WTC11 (cell line): Measurements from ENCODE around the gene UBE2V1. TPM values are rescaled to one million over a fixed set of nuclear protein-coding genes. Genes with fewer than 3 reads are reported as not detected.

Source experiments
- ATAC-seq: fragments of 200-7000 bp; cut with Tn5 transposase; 2 replicates; pipeline ENCODE4 v1.10.0; 2021; ENCODE audit warnings: mild to moderate bottlenecking, moderate library complexity
- CTCF ChIA-PET: fragments of 300-600 bp; sonication (Branson Sonifier 250); formaldehyde crosslinking; loops from one replicate; lab custom pipeline; 2021; ENCODE audit warnings: antibody characterized with exemption; lab: Charles Lee
- POLR2A ChIA-PET: fragments of 350-600 bp; sonication (Branson Sonifier 250); formaldehyde crosslinking; loops from one replicate; lab custom pipeline; 2021; ENCODE audit warnings: antibody characterized with exemption; lab: Charles Lee
- DNase-seq: peaks from one replicate; pipeline ENCODE4 v3.0.0; 2021; ENCODE audit warnings: low spot score
- H3K27ac Mint-ChIP-seq: 2 replicates; pipeline ENCODE4 v1.8.0; 2021; ENCODE audit warnings: mixed read lengths
- H3K27me3 Mint-ChIP-seq: 2 replicates; pipeline ENCODE4 v1.8.0; 2021; ENCODE audit warnings: low read depth, mild to moderate bottlenecking, moderate library complexity, mixed read lengths
- H3K36me3 Mint-ChIP-seq: 2 replicates; pipeline ENCODE4 v1.8.0; 2021; ENCODE audit warnings: mixed read lengths
- H3K4me1 Mint-ChIP-seq: 2 replicates; pipeline ENCODE4 v1.8.0; 2022; ENCODE audit warnings: mixed read lengths
- H3K4me3 Mint-ChIP-seq: 2 replicates; pipeline ENCODE4 v1.8.0; 2021; ENCODE audit warnings: mild to moderate bottlenecking, moderate library complexity, mixed read lengths
- H3K9me3 Mint-ChIP-seq: 2 replicates; pipeline ENCODE4 v1.8.0; 2021; ENCODE audit warnings: mixed read lengths
- CBFB ChIP-seq: sonication (generic); formaldehyde crosslinking; IDR thresholded peaks from 2 replicates; pipeline ENCODE4 v1.8.1; 2022; ENCODE audit warnings: mild to moderate bottlenecking, low read depth, missing genetic modification reagents
- CREM ChIP-seq: sonication (generic); formaldehyde crosslinking; IDR thresholded peaks from 2 replicates; pipeline ENCODE4 v1.8.1; 2022; ENCODE audit warnings: mild to moderate bottlenecking, missing genetic modification reagents, moderate library complexity
- ETV6 ChIP-seq: sonication (generic); formaldehyde crosslinking; IDR thresholded peaks from 2 replicates; pipeline ENCODE4 v1.8.1; 2022; ENCODE audit warnings: mild to moderate bottlenecking, missing genetic modification reagents
- FOXJ3 ChIP-seq: sonication (generic); formaldehyde crosslinking; IDR thresholded peaks from 2 replicates; pipeline ENCODE4 v1.9.0; 2021; ENCODE audit warnings: missing genetic modification reagents, mild to moderate bottlenecking, borderline replicate concordance
- GTF2I ChIP-seq: fragments of 250-450 bp; sonication (Bioruptor Pico); conservative IDR thresholded peaks from 2 replicates; pipeline ENCODE4 v1.4.0; 2021; ENCODE audit warnings: mild to moderate bottlenecking
- IRF2 ChIP-seq: sonication (generic); formaldehyde crosslinking; IDR thresholded peaks from 2 replicates; pipeline ENCODE4 v1.8.0; 2022; ENCODE audit warnings: low read depth, missing genetic modification reagents, borderline replicate concordance
- KAT7 ChIP-seq: sonication (generic); formaldehyde crosslinking; IDR thresholded peaks from 2 replicates; pipeline ENCODE4 v1.8.1; 2023; ENCODE audit warnings: missing genetic modification reagents, mild to moderate bottlenecking, borderline replicate concordance
- MXD4 ChIP-seq: fragments of 250-450 bp; sonication (Bioruptor Pico); IDR thresholded peaks from 2 replicates; pipeline ENCODE4 v1.8.0; 2021; ENCODE audit warnings: mild to moderate bottlenecking, moderate library complexity, borderline replicate concordance
- NFATC4 ChIP-seq: fragments of 250-450 bp; sonication (Bioruptor Pico); IDR thresholded peaks from 2 replicates; pipeline ENCODE4 v1.9.0; 2021; ENCODE audit warnings: mild to moderate bottlenecking
- NR1H2 ChIP-seq: sonication (generic); formaldehyde crosslinking; IDR thresholded peaks from 2 replicates; pipeline ENCODE4 v1.9.0; 2021; ENCODE audit warnings: mild to moderate bottlenecking, moderate library complexity, missing genetic modification reagents
- NR2C2 ChIP-seq: sonication (generic); formaldehyde crosslinking; IDR thresholded peaks from 2 replicates; pipeline ENCODE4 v1.8.0; 2022; ENCODE audit warnings: mild to moderate bottlenecking, missing genetic modification reagents
- OVOL2 ChIP-seq: fragments of 250-450 bp; sonication (Bioruptor Pico); IDR thresholded peaks from 2 replicates; pipeline ENCODE4 v1.9.0; 2021; ENCODE audit warnings: mild to moderate bottlenecking, borderline replicate concordance
- SP1 ChIP-seq: sonication (generic); formaldehyde crosslinking; conservative IDR thresholded peaks from 2 replicates; pipeline ENCODE4 v1.8.1; 2022; ENCODE audit warnings: missing genetic modification reagents
- ZNF423 ChIP-seq: fragments of 250-450 bp; sonication (Bioruptor Pico); IDR thresholded peaks from 2 replicates; pipeline ENCODE4 v2.1.2; 2022; ENCODE audit warnings: mild to moderate bottlenecking, moderate library complexity
- total RNA-seq: library from RNA; stranded (reverse); gene quantifications from 3 replicates; pipeline ENCODE4 v1.2.3, GENCODE V29; 2021
- TF ChIP-seq, protein P1 (sequence below): sonication (generic); formaldehyde crosslinking; IDR thresholded peaks from 2 replicates; pipeline ENCODE4 v1.8.1; 2022; ENCODE audit warnings: low read depth, missing genetic modification reagents, borderline replicate concordance
- TF ChIP-seq, protein P2 (sequence below): fragments of 250-450 bp; sonication (Bioruptor Pico); IDR thresholded peaks from 2 replicates; pipeline ENCODE4 v1.9.0; 2021; ENCODE audit warnings: mild to moderate bottlenecking
- TF ChIP-seq, protein P3 (sequence below): sonication (generic); formaldehyde crosslinking; IDR thresholded peaks from 2 replicates; pipeline ENCODE4 v1.8.0; 2023; ENCODE audit warnings: mild to moderate bottlenecking, missing genetic modification reagents
- TF ChIP-seq, protein P4 (sequence below): fragments of 250-450 bp; sonication (Bioruptor Pico); IDR thresholded peaks from 2 replicates; pipeline ENCODE4 v1.8.0; 2021; ENCODE audit warnings: mild to moderate bottlenecking
- TF ChIP-seq, protein P5 (sequence below): sonication (generic); formaldehyde crosslinking; IDR thresholded peaks from 2 replicates; pipeline ENCODE4 v1.8.1; 2023; ENCODE audit warnings: mild to moderate bottlenecking, moderate library complexity, missing genetic modification reagents
- TF ChIP-seq, protein P6 (sequence below): sonication (generic); formaldehyde crosslinking; IDR thresholded peaks from 2 replicates; pipeline ENCODE4 v1.8.0; 2022; ENCODE audit warnings: mild to moderate bottlenecking, missing genetic modification reagents

UBE2V1 gene
- total RNA-seq, 1 experiment from 2014 or later, result 144 TPM

DNA sequence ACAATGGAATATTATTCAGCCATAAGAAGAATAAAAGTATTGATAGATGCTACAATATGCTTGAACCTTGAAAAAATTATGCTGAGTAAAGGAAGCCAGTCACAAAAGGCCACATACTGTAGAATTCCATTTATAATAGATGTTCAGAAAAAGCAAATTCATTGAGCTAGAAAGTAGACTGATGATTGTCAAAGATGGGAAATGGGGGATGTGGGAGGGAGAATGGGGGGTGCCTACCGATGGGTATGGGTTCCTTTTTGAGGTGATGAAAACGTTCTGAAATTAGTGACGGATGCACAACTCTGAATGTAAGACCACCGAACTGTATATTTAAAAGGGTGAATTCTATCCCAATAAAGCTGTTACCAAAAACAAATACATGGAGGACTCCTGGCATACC is 18.4 kb downstream of the UBE2V1 start (continued):
- no peak for TF ChIP-seq MXD4 (CRISPR knock-in tag)
- TF ChIP-seq, protein P1, sequence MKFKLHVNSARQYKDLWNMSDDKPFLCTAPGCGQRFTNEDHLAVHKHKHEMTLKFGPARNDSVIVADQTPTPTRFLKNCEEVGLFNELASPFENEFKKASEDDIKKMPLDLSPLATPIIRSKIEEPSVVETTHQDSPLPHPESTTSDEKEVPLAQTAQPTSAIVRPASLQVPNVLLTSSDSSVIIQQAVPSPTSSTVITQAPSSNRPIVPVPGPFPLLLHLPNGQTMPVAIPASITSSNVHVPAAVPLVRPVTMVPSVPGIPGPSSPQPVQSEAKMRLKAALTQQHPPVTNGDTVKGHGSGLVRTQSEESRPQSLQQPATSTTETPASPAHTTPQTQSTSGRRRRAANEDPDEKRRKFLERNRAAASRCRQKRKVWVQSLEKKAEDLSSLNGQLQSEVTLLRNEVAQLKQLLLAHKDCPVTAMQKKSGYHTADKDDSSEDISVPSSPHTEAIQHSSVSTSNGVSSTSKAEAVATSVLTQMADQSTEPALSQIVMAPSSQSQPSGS (CRISPR knock-in tag), result no peak
- TF ChIP-seq, protein P2, sequence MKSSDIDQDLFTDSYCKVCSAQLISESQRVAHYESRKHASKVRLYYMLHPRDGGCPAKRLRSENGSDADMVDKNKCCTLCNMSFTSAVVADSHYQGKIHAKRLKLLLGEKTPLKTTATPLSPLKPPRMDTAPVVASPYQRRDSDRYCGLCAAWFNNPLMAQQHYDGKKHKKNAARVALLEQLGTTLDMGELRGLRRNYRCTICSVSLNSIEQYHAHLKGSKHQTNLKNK (CRISPR knock-in tag), result no peak
- TF ChIP-seq, protein P3, sequence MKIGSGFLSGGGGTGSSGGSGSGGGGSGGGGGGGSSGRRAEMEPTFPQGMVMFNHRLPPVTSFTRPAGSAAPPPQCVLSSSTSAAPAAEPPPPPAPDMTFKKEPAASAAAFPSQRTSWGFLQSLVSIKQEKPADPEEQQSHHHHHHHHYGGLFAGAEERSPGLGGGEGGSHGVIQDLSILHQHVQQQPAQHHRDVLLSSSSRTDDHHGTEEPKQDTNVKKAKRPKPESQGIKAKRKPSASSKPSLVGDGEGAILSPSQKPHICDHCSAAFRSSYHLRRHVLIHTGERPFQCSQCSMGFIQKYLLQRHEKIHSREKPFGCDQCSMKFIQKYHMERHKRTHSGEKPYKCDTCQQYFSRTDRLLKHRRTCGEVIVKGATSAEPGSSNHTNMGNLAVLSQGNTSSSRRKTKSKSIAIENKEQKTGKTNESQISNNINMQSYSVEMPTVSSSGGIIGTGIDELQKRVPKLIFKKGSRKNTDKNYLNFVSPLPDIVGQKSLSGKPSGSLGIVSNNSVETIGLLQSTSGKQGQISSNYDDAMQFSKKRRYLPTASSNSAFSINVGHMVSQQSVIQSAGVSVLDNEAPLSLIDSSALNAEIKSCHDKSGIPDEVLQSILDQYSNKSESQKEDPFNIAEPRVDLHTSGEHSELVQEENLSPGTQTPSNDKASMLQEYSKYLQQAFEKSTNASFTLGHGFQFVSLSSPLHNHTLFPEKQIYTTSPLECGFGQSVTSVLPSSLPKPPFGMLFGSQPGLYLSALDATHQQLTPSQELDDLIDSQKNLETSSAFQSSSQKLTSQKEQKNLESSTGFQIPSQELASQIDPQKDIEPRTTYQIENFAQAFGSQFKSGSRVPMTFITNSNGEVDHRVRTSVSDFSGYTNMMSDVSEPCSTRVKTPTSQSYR, result no peak

DNA sequence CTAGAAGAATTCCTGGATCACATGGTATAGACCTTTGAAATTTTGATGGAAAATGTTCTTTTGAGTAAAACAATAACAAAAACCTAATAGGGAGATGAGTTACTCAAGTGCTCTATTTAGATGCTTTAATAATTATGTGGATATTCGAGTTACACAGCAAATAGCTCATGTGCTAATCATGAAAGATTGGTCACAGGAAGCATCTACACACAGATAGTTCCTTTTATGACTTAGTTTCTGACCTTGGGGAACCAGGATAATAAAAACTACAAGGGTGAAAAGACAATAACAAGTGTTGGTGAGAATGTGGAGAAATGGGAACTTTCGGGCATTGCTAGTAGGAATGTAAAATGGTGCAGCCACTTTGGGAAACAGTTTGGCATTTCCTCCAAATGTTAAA is 19.7 kb downstream of the UBE2V1 start:
- H3K4me3 Mint-ChIP-seq, result no peak overlapping the region
- H3K27ac Mint-ChIP-seq, result no peak overlapping the region
- H3K4me1 Mint-ChIP-seq, result peaks cover 8% of the 10 kb centered on the region
- H3K27me3 Mint-ChIP-seq, result no peaks in the 10 kb centered on the region
- POLR2A ChIA-PET, result no interaction called here
- TF ChIP-seq ZNF423 (no peak), KAT7 (CRISPR knock-in tag) (no peak), OVOL2 (CRISPR knock-in tag) (no peak), FOXJ3 (no peak), CBFB (CRISPR knock-in tag) (no peak), NR1H2 (CRISPR knock-in tag) (no peak), SP1 (no peak), GTF2I (CRISPR knock-in tag) (no peak), NR2C2 (no peak), ETV6 (CRISPR knock-in tag) (no peak), CREM (CRISPR knock-in tag) (no peak), NFATC4 (no peak), IRF2 (CRISPR knock-in tag) (no peak)
- TF ChIP-seq, protein P3, result no peak
- TF ChIP-seq, protein P4, sequence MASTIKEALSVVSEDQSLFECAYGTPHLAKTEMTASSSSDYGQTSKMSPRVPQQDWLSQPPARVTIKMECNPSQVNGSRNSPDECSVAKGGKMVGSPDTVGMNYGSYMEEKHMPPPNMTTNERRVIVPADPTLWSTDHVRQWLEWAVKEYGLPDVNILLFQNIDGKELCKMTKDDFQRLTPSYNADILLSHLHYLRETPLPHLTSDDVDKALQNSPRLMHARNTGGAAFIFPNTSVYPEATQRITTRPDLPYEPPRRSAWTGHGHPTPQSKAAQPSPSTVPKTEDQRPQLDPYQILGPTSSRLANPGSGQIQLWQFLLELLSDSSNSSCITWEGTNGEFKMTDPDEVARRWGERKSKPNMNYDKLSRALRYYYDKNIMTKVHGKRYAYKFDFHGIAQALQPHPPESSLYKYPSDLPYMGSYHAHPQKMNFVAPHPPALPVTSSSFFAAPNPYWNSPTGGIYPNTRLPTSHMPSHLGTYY (CRISPR knock-in tag), result no peak
- TF ChIP-seq, protein P5, sequence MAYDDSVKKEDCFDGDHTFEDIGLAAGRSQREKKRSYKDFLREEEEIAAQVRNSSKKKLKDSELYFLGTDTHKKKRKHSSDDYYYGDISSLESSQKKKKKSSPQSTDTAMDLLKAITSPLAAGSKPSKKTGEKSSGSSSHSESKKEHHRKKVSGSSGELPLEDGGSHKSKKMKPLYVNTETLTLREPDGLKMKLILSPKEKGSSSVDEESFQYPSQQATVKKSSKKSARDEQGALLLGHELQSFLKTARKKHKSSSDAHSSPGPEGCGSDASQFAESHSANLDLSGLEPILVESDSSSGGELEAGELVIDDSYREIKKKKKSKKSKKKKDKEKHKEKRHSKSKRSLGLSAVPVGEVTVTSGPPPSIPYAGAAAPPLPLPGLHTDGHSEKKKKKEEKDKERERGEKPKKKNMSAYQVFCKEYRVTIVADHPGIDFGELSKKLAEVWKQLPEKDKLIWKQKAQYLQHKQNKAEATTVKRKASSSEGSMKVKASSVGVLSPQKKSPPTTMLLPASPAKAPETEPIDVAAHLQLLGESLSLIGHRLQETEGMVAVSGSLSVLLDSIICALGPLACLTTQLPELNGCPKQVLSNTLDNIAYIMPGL, result no peak
- TF ChIP-seq, protein P1 (CRISPR knock-in tag), result no peak
- TF ChIP-seq, protein P6, sequence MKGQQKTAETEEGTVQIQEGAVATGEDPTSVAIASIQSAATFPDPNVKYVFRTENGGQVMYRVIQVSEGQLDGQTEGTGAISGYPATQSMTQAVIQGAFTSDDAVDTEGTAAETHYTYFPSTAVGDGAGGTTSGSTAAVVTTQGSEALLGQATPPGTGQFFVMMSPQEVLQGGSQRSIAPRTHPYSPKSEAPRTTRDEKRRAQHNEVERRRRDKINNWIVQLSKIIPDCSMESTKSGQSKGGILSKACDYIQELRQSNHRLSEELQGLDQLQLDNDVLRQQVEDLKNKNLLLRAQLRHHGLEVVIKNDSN (CRISPR knock-in tag), result no peak
- CTCF ChIA-PET, result interaction anchor here (1.4 kb wide), 1 partner anchor 114 kb away, joined by 7 read pairs; no protein-coding TSS in a partner anchor
- DNase-seq (no peak), ATAC-seq (no peak)
- H3K36me3 Mint-ChIP-seq, result peaks cover 41% of the 10 kb centered on the region
- no peaks in the 10 kb centered on the region for H3K9me3 Mint-ChIP-seq
